Neural cell (in vitro differentiated cells): ENCODE results near the gene PEAK1. TPM values are rescaled to one million over a fixed set of nuclear protein-coding genes. Genes with fewer than 3 reads are reported as not detected.

Source experiments
- H2AFZ ChIP-seq: fragments of 200-600, 300-800 bp; sonication (generic), shearing (Covaris generic); 2 replicates; pipeline ENCODE4 v1.6.0; 2014; ENCODE audit warnings: low read depth, mild to moderate bottlenecking, antibody characterized with exemption, low read length, moderate library complexity
- H3F3A ChIP-seq: fragments of 200-600 bp; shearing (Covaris generic); 2 replicates; pipeline ENCODE4 v1.6.1; 2016; ENCODE audit warnings: mild to moderate bottlenecking, moderate library complexity, mixed read lengths, antibody characterized with exemption, low read length; ENCODE audit not compliant: insufficient read depth, poor library complexity, severe bottlenecking
- H3K27ac ChIP-seq: fragments of 200-600, 300-800 bp; sonication (generic), shearing (Covaris generic); 2 replicates; pipeline ENCODE4 v1.5.1; 2014; ENCODE audit warnings: mild to moderate bottlenecking, low read length, moderate library complexity
- H3K27me3 ChIP-seq: fragments of 300-800, 200-600 bp; sonication (generic), shearing (Covaris generic); 2 replicates; pipeline ENCODE4 v1.6.0; 2014; ENCODE audit warnings: mild to moderate bottlenecking, low read depth, low read length, moderate library complexity; ENCODE audit not compliant: insufficient read depth
- H3K36me3 ChIP-seq: fragments of 300-800, 200-600 bp; sonication (generic), shearing (Covaris generic); 2 replicates; pipeline ENCODE4 v1.5.1; 2014; ENCODE audit warnings: mild to moderate bottlenecking, antibody characterized with exemption, low read length, moderate library complexity; ENCODE audit not compliant: insufficient read depth
- H3K4me2 ChIP-seq: fragments of 300-800, 200-600 bp; sonication (generic), shearing (Covaris generic); 2 replicates; pipeline ENCODE4 v1.6.0; 2014; ENCODE audit warnings: mild to moderate bottlenecking, low read length
- H3K4me3 ChIP-seq: fragments of 300-800, 200-600 bp; sonication (generic), shearing (Covaris generic); 2 replicates; pipeline ENCODE4 v1.5.1; 2014; ENCODE audit warnings: mild to moderate bottlenecking, low read length, moderate library complexity
- H3K79me2 ChIP-seq: fragments of 200-600 bp; shearing (Covaris generic); replicated peaks from 2 replicates; pipeline ENCODE4 v1.6.0; 2014; ENCODE audit warnings: mild to moderate bottlenecking, low read length, moderate library complexity; ENCODE audit not compliant: insufficient read depth
- H3K9ac ChIP-seq: fragments of 300-800, 200-600 bp; sonication (generic), shearing (Covaris generic); 2 replicates; pipeline ENCODE4 v1.6.1; 2016; ENCODE audit warnings: mild to moderate bottlenecking, low read length, mixed read lengths
- H3K9me2 ChIP-seq: fragments of 200-600 bp; shearing (Covaris generic); 2 replicates; pipeline ENCODE4 v1.6.1; 2016; ENCODE audit warnings: mild to moderate bottlenecking, low read length, mixed read lengths; ENCODE audit not compliant: insufficient read depth
- H3K9me3 ChIP-seq: fragments of 200-600, 300-800 bp; sonication (generic), shearing (Covaris generic); 2 replicates; pipeline ENCODE4 v1.6.1; 2016; ENCODE audit warnings: mild to moderate bottlenecking, mixed run types, low read length, moderate library complexity, mixed read lengths
- H4K20me1 ChIP-seq: fragments of 200-600 bp; shearing (Covaris generic); 2 replicates; pipeline ENCODE4 v1.6.1; 2016; ENCODE audit warnings: mild to moderate bottlenecking, mixed run types; ENCODE audit not compliant: insufficient read depth
- EP300 ChIP-seq: fragments of 450-650 bp; conservative IDR thresholded peaks from 2 replicates; pipeline ENCODE4 v1.6.1; 2014; ENCODE audit warnings: antibody characterized with exemption, mild to moderate bottlenecking, moderate library complexity; ENCODE audit not compliant: poor library complexity, severe bottlenecking
- EZH2 ChIP-seq: fragments of 200-600, 300-800 bp; shearing (Covaris generic), sonication (generic); IDR thresholded peaks from 2 replicates; pipeline ENCODE4 v1.6.1; 2014; ENCODE audit warnings: antibody characterized with exemption, low read length, borderline replicate concordance, mild to moderate bottlenecking; ENCODE audit not compliant: insufficient read depth, poor library complexity, severe bottlenecking
- MXI1 ChIP-seq: fragments of 450-650 bp; conservative IDR thresholded peaks from 2 replicates; pipeline ENCODE4 v1.6.1; 2014; ENCODE audit warnings: antibody characterized with exemption, mild to moderate bottlenecking; ENCODE audit not compliant: poor library complexity, severe bottlenecking
- POLR2AphosphoS5 ChIP-seq: IDR thresholded peaks from 2 replicates; pipeline ENCODE4 v1.6.1; 2012
- RAD21 ChIP-seq: fragments of 450-650 bp; conservative IDR thresholded peaks from 2 replicates; pipeline ENCODE4 v1.6.1; 2014; ENCODE audit warnings: antibody characterized with exemption, mild to moderate bottlenecking, moderate library complexity
- REST ChIP-seq: IDR thresholded peaks from 2 replicates; pipeline ENCODE4 v1.6.1; 2012; ENCODE audit warnings: borderline replicate concordance
- SMC3 ChIP-seq: fragments of 450-650 bp; conservative IDR thresholded peaks from 2 replicates; pipeline ENCODE4 v1.6.1; 2014; ENCODE audit warnings: antibody characterized with exemption, mild to moderate bottlenecking, moderate library complexity; ENCODE audit not compliant: poor library complexity
- TAF1 ChIP-seq: IDR thresholded peaks from 2 replicates; pipeline ENCODE4 v1.6.1; 2012; ENCODE audit warnings: low read depth
- polyA plus RNA-seq: library from polyadenylated mRNA; depleted of rRNA; stranded (reverse); fragments of >200 nt; gene quantifications from 2 replicates; pipeline ENCODE4 v1.2.3, GENCODE V29; 2014
- TF ChIP-seq, protein P1 (sequence below): fragments of 450-650 bp; IDR thresholded peaks from 2 replicates; pipeline ENCODE4 v1.5.1; 2014; ENCODE audit warnings: antibody characterized with exemption, mild to moderate bottlenecking, moderate library complexity; ENCODE audit not compliant: poor library complexity, severe bottlenecking

The PEAK1 gene
- polyA plus RNA-seq, 1 donor from 2014 or later: 5.8 TPM

DNA sequence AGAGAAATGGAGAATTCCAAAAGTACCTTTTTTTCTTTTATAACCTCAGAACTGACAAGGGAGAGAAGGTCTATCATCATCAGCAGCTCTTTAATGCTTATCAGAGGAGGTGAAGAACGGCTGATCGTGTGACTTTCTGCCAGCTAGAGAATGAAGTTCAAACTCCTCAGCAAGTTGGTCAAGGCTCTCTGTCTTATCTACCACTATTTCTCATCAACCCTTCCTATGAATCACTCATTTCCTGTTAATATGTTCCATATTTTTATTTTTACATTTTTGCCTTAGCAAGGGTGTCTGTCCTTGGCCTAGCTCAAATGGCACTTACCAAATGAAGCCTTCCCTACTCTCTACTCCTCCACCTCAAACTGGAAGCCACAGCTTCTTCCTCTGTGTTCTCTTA, 275.9 kb downstream of the PEAK1 start:
- peak overlapping the region; percentile 27 for H3K27ac ChIP-seq
- H3F3A ChIP-seq: no peaks in the 10 kb centered on the region
- no peak overlapping the region for H3K4me3 ChIP-seq
- no peaks in the 10 kb centered on the region for H3K9me2 ChIP-seq
- H3K27me3 ChIP-seq: no peaks in the 10 kb centered on the region
- no peak overlapping the region for H3K9ac ChIP-seq
- H3K79me2 ChIP-seq: no peaks in the 10 kb centered on the region
- H3K9me3 ChIP-seq: peaks cover 5% of the 10 kb centered on the region
- H2AFZ ChIP-seq: no peak overlapping the region
- no peaks in the 10 kb centered on the region for H4K20me1 ChIP-seq
- TF ChIP-seq REST: no peak
- TF ChIP-seq TAF1: no peak
- no peak for TF ChIP-seq SMC3
- no peak for TF ChIP-seq RAD21
- TF ChIP-seq POLR2AphosphoS5: no peak
- TF ChIP-seq MXI1: no peak
- no peak for TF ChIP-seq EP300
- no peak for TF ChIP-seq EZH2
- TF ChIP-seq, protein P1, sequence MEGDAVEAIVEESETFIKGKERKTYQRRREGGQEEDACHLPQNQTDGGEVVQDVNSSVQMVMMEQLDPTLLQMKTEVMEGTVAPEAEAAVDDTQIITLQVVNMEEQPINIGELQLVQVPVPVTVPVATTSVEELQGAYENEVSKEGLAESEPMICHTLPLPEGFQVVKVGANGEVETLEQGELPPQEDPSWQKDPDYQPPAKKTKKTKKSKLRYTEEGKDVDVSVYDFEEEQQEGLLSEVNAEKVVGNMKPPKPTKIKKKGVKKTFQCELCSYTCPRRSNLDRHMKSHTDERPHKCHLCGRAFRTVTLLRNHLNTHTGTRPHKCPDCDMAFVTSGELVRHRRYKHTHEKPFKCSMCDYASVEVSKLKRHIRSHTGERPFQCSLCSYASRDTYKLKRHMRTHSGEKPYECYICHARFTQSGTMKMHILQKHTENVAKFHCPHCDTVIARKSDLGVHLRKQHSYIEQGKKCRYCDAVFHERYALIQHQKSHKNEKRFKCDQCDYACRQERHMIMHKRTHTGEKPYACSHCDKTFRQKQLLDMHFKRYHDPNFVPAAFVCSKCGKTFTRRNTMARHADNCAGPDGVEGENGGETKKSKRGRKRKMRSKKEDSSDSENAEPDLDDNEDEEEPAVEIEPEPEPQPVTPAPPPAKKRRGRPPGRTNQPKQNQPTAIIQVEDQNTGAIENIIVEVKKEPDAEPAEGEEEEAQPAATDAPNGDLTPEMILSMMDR: no peak
- no peak overlapping the region for H3K4me2 ChIP-seq
- no peaks in the 10 kb centered on the region for H3K36me3 ChIP-seq

DNA sequence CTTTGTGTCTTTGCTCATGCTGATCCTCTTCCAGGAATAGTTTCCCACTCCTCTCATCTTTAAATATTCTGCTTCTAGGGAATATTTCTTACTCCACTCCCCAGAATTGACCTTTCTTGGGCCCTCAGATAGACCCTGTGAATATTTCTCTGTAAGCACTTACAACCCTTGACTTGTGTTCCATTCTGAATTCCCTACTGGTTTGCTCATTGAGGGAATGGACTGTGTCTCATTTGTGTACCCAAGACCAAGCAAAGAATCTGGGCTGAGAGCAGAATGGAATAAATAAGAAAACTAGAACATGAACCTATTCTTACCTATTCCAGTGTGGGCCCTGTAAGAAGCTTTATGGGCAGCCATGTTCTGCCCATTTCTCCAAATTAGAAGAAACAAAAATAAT, 276.3 kb downstream of the PEAK1 start:
- H3K27me3 ChIP-seq: no peaks in the 10 kb centered on the region
- H3K27ac ChIP-seq: peak overlapping the region; percentile 27
- no peaks in the 10 kb centered on the region for H3K36me3 ChIP-seq
- H3K9ac ChIP-seq: no peak overlapping the region
- H3K9me2 ChIP-seq: no peaks in the 10 kb centered on the region
- H4K20me1 ChIP-seq: no peaks in the 10 kb centered on the region
- H3K79me2 ChIP-seq: no peaks in the 10 kb centered on the region
- H3K4me3 ChIP-seq: no peak overlapping the region
- no peaks in the 10 kb centered on the region for H3F3A ChIP-seq
- H2AFZ ChIP-seq: no peak overlapping the region
- no peak overlapping the region for H3K4me2 ChIP-seq
- TF ChIP-seq POLR2AphosphoS5 (no peak), EP300 (no peak), EZH2 (no peak), RAD21 (no peak), REST (no peak)
- H3K9me3 ChIP-seq: peaks cover 5% of the 10 kb centered on the region
